ENCODE measurements around the gene CFAP77. TPM values are rescaled to one million over a fixed set of nuclear protein-coding genes. Genes with fewer than 3 reads are reported as not detected.

The CFAP77 gene
- total and polyA plus RNA-seq, 2 donors from 2014 or later, result 0.50 TPM; not detected in 1

DNA sequence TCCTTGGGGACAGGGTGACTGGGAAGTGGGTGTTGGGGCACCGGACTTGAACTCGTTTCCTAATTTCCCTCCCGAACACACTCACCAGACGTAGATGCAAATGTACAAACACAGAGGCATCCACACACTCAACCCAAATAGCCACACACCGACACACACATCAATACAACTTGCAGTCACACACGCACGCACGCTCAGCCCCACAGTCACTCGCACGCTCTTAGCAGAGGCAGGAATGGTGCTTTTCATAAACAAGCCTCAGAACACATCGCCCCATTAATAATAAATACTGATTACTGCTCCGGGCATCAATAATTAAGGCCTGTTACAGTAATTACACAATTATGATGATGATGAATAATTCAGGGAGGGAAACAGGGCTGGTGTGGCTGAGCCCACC, 178.1 kb downstream of the CFAP77 start:
- no peaks in the 10 kb centered on the region for H3K36me3 ChIP-seq (ENCODE audit: control insufficient read depth in 2 of 3, insufficient read depth in 3 of 3, low read length in 3 of 3)
- no peak overlapping the region for H3K27ac ChIP-seq (ENCODE audit: low read depth in 2 of 2, low read length in 2 of 2)
- H3K9me3 ChIP-seq (ENCODE audit: control insufficient read depth in 2 of 3, insufficient read depth in 1 of 3, low read length in 3 of 3), result no peaks in the 10 kb centered on the region
- DNase-seq (no peak), FAIRE-seq (no peak)
- H3K4me1 ChIP-seq (ENCODE audit: control insufficient read depth in 2 of 3, insufficient read depth in 2 of 3, low read depth in 1 of 3, low read length in 3 of 3), result peaks cover 0 to 4% (median 0%) of the 10 kb centered on the region in 3 donors
- H3K27me3 ChIP-seq (ENCODE audit: control insufficient read depth, insufficient read depth, low read length), result peaks cover 70% of the 10 kb centered on the region
- intact Hi-C loops (cut with DNase I), result no loop called here
- H3K4me3 ChIP-seq (ENCODE audit: low read length in 3 of 3), result no peak overlapping the region
- H3K9ac ChIP-seq (ENCODE audit: low read length in 3 of 3), result no peak overlapping the region
- TF ChIP-seq, protein P1, sequence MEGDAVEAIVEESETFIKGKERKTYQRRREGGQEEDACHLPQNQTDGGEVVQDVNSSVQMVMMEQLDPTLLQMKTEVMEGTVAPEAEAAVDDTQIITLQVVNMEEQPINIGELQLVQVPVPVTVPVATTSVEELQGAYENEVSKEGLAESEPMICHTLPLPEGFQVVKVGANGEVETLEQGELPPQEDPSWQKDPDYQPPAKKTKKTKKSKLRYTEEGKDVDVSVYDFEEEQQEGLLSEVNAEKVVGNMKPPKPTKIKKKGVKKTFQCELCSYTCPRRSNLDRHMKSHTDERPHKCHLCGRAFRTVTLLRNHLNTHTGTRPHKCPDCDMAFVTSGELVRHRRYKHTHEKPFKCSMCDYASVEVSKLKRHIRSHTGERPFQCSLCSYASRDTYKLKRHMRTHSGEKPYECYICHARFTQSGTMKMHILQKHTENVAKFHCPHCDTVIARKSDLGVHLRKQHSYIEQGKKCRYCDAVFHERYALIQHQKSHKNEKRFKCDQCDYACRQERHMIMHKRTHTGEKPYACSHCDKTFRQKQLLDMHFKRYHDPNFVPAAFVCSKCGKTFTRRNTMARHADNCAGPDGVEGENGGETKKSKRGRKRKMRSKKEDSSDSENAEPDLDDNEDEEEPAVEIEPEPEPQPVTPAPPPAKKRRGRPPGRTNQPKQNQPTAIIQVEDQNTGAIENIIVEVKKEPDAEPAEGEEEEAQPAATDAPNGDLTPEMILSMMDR (IDR thresholded peaks at IDR 0.05; ENCODE audit: borderline replicate concordance, extremely low read depth, insufficient read depth), result no peak

DNA sequence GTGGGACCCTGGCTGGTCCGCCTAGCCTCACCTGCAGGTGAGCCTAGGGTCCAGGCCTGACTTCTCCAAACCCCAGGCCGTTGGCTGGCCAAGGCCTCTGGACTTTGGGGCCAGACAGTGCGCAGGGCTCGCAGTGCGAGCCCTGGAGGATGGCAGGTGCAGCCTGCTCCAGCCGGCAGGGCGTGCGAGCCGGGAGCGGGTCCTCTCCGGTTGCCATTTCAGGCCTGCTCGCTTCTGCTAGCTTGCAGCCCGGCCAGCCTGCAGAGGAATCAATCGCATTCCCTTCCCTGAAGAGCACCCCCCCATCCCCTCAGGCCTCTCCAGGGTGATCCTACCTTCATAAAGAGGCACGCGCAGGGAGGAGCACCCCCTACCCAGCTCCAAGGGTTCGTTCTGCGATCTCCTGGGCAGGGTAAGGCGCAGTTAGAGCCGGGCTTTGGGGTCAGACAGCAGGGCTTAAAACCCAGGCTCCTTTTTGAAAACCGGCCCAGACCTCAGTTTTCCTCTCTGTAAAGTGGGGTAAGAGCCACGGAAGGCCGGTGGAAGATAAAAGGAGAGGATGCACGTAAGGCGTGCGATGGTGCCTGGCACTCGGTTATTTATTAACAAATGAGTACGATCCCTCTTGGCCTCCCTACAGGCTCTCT, 178.6 kb downstream of the CFAP77 start:
- TF ChIP-seq, protein P1 (IDR thresholded peaks at IDR 0.05; ENCODE audit: borderline replicate concordance, extremely low read depth, insufficient read depth), result no peak
- DNase-seq (no peak), FAIRE-seq (no peak)
- Histone ChIP-seq H3K4me1 (ENCODE audit: control insufficient read depth in 2 of 3, insufficient read depth in 2 of 3, low read depth in 1 of 3, low read length in 3 of 3) (peaks cover 0 to 4% (median 0%) of the 10 kb centered on the region in 3 donors), H3K4me3 (ENCODE audit: low read length in 3 of 3) (no peak overlapping the region), H3K36me3 (ENCODE audit: control insufficient read depth in 2 of 3, insufficient read depth in 3 of 3, low read length in 3 of 3) (no peaks in the 10 kb centered on the region), H3K9me3 (ENCODE audit: control insufficient read depth in 2 of 3, insufficient read depth in 1 of 3, low read length in 3 of 3) (no peaks in the 10 kb centered on the region), H3K27ac (ENCODE audit: low read depth in 2 of 2, low read length in 2 of 2) (no peak overlapping the region), H3K9ac (ENCODE audit: low read length in 3 of 3) (no peak overlapping the region), H3K27me3 (ENCODE audit: control insufficient read depth, insufficient read depth, low read length) (peaks cover 65% of the 10 kb centered on the region)
- intact Hi-C loops (cut with DNase I), result no loop called here

DNA sequence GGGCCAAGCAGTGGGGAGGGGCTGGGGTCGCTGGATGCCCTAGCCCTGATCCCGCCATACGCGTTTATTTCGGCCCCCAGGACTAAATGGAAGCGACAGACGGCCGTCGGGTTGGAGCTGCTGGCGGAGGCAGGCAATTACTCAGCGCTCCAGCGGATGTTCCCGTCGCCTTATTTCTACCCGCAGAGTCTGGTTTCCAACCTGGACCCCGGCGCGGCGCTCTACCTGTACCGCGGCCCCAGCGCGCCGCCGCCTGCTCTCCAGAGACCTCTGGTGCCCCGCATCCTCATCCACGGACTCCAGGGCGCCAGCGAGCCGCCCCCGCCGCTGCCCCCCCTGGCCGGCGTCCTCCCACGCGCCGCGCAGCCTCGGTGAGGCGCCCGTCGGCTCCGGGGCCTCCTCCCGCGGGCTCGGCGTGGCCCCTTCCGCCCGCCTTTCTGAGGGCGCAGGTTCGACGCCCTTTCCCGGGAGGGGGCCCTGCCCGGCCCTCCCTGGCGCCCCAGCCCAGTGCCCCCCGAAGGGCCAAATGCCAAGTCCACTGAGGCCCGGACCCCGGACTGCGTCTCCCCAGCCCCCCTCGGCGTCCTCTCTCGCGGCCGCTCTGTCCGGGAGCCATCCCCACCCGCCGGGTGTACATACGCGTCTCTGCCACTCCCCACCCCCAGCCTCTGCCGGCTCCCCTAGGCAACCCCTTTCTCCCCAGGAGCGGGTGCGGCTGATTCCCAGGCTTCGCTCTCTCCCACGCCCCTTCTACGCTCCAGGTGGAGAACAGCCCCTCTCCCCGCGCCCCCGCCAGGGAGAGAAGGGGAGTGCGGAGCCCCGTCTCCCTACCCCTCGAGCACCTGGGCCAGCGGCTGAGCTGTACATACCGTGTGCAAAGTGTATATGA, 179.4 kb downstream of the CFAP77 start:
- Histone ChIP-seq H3K27ac (ENCODE audit: low read depth in 2 of 2, low read length in 2 of 2) (no peak overlapping the region), H3K4me3 (ENCODE audit: low read length in 3 of 3) (no peak overlapping the region), H3K27me3 (ENCODE audit: control insufficient read depth, insufficient read depth, low read length) (peaks cover 58% of the 10 kb centered on the region), H3K9ac (ENCODE audit: low read length in 3 of 3) (no peak overlapping the region), H3K9me3 (ENCODE audit: control insufficient read depth in 2 of 3, insufficient read depth in 1 of 3, low read length in 3 of 3) (no peaks in the 10 kb centered on the region), H3K4me1 (ENCODE audit: control insufficient read depth in 2 of 3, insufficient read depth in 2 of 3, low read depth in 1 of 3, low read length in 3 of 3) (peaks cover 0 to 4% (median 0%) of the 10 kb centered on the region in 3 donors), H3K36me3 (ENCODE audit: control insufficient read depth in 2 of 3, insufficient read depth in 3 of 3, low read length in 3 of 3) (no peaks in the 10 kb centered on the region)
- TF ChIP-seq, protein P1 (IDR thresholded peaks at IDR 0.05; ENCODE audit: borderline replicate concordance, extremely low read depth, insufficient read depth), result no peak
- intact Hi-C loops (cut with DNase I), result no loop called here
- FAIRE-seq, result no peak
- peak in 1 of 5 donors; percentile 55 for DNase-seq
